GM21717 (cell line): ENCODE results near the gene CADPS.

ENCODE experiments used
- ATAC-seq: cut with Tn5 transposase; IDR thresholded peaks from one replicate; pipeline ENCODE4 v1.9.1; 2021; ENCODE audit warnings: mild to moderate bottlenecking, moderate library complexity; ENCODE audit not compliant: unreplicated experiment

Gene CADPS

DNA sequence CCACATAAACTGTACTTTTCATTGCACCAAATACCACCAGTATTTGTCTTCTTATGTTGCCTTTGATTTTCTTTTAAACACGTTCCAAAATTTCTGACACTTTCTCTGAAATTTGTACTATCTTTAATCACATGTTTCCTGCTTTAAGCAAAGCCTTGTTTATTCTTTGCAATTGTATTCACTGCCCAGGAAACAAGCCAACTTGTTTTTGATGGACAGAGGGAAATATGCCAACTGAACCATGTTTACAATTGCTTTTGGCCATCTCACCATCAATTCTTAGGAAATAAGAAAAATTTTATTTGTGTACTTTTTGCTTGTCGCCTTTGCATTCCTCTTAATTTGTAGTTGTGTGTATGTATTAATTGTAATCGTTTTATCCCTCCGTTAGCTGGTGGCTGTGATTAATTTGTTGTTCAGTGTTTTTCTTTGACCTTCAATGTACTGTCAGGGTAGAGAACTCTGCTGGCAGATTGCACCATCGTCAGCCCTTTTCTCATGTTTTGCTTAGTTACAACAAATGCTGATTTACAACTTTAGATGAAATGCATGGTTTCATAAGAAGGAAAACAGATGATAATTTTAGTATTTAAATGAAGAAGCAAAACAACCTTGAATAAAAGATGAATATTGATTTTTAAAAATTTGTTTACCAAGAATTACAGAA lies 482.5 kb downstream of the CADPS start:
- no peak for ATAC-seq

DNA sequence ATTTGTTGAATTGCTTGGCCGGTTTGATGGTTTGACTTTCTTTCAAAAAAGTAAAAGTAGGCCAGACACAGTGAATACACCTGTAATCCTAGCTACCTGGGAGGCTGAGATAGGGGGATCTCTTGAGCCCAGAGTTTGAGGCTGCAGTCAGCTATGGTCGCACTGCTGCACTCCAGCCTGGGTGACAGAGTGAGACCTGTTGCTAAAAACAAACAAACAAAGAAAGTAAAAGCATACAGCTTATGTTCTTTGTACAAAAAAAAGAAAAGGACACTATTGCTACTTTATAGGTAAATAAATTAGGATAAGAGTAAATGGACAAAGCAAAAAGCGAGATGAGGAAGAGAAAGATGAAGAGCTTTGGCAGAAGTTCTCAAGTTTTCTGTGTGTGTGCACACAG lies 488.0 kb downstream of the CADPS start:
- ATAC-seq: no peak

- no peak for ATAC-seq
Measured at GRCh38 chr3:62379321-62379798, 495.9 kb downstream of the CADPS start.

GRCh38 chr3:62378921-62379320 lies 496.3 kb downstream of the CADPS start:
- ATAC-seq: no peak

DNA sequence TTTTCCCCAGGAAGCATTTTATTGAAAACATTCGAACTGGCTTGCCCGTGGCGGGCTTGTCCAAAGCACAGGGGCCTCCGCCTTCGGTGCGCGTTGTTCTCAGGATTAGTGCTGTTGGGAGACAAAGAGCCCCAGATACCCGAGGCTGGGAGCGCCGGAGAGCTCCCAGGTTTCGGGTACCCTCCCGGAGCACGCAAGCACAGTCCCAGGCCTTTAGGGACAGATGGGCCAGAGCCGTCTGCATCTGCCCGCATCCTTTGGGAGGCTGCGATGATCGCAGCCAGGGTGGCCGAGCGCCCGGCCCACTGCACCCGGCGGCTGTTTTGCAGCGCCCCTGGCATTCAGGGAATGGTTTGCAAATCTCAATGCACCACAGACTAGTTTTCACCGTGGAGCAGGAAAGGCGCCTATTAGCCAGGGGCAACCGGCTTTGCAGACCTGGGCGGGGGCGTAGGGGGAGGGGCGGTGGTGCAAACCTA lies 496.9 kb downstream of the CADPS start:
- ATAC-seq: no peak

DNA sequence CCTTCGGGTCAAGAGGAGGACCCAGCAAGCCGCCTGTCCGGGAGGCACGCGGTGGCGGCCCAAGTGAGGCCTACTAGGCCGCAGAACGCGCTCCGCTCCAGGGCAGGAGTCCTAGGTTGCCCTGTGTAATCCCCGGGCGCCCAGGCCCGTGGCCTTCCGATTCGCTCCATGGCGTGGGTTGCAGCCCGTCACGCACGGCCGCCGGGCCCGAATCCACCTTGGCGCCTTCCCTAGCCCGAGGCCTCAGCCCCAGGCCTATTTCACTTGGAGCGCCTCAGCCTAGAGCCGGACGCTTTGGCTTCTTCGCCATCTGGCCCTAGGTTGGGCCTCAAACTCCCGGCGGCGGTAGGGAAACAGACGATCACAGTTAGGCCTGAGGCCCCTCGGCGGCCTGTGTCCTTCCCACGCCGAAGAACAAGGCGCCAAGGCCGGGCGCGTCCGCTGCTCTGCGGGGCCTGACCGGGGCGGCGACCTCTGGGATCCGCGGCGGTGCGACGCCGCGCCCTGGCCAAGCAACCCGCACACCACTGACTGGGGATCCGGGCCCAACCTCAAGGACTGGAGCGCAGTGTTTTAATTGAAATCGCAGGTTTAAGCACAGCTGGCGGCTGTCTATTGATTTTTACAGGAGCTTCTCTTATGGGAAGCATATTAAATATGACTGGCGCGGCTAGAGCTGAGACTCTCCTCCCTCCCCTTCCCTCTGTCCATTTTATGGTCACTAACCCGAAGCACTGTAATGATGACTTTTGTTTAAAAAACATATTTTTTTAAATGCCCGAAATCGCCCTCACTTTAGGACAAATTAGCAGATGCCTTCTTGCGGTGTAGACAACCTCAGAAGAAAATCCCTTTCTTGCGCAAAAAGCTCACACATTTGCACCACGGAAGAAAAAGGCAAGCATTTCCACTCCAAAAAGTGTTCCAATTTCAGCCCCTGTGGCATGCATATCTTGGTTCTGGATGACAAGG lies 498.0 kb downstream of the CADPS start:
- ATAC-seq: no peak

DNA sequence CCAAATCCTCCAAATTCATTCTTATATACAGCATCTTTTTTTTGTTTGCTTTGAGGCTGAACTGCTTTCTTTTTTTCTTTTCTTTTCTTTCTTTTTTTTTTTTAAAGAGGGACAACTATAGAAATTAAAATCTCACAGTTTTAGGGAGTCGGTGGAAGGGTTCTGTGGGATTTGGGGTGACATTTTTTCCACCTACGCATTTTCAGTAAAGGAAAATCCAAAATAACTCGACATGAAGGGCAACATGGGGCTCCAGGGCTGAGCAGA lies 498.8 kb downstream of the CADPS start:
- ATAC-seq: no peak

GRCh38 chr3:62375655-62376453 lies 499.4 kb downstream of the CADPS start:
- ATAC-seq: no peak

DNA sequence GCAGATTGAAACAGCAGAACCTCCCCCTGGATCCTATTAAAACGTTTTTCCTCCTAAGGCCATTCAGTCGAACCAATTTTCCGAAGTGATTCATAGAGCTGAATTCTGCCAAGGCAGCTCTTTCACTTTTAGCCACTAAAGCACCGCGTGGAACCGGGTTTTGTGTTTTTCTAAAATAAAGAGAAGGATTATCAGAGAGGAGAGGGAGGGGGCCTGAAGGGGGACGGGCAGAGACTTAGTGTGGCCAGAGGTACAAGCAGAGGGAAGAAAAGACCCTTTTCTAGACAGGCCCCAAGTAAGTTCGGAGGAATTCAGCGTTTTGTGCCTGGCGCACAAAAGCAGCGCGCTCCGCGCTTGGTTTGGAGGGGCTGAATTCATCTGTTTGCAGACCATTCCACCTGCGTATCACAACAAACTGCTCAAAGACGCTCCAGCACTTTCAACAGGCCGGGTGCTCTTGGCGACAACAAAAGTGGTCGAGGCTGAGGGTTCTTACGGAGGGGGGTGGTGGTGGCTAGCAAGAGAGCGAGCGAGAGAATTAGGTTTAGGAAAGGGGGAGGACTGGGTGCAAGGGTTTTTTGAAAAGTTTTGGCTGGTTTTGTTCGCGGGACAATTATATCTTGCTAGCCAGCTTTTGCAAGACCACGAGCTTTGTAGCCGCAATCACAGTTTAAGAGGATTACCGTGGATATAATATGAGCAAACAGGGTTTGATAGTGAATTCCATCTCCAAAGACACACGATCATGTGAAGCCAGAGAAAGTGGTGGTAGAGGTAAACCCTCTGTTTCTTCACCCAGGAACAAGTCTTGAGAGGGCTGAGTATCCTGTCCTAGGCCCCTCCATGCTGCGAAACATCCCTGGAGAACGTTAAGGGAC lies 500.6 kb downstream of the CADPS start:
- no peak for ATAC-seq

DNA sequence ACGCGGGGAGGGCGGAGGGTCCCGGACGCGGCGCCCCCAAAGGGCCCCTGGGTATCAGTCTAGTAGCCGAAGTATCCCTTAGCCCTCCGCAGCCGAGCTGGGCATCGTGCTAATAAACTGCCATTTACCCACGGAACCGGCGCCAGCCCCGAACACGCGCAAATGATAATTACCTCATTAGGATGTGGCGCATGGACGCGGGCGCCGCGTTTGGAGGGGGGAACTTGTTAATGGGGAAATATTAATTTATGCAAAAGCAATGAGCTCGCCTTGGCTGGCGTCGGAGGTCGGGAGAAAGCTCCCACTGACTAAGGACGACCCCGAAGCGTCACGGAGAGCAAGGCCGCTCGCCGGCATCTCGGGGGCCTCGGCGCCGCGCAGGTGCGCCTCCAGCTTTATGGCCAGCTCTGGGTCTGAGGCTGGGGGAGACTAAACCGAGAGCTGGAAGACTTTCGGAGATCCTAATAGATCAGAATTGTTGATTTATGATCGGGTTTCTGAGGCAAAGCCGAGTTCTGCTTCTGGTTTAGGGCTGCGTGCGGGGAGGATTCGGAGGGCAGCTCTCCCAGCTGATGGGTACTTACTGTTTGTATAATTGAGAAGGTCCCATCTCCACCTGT lies 501.4 kb downstream of the CADPS start:
- ATAC-seq: no peak

GRCh38 chr3:62373215-62373614 lies 502.0 kb downstream of the CADPS start, which contains the start of gene FEZF2:
Gene FEZF2, minus strand, starts transcription at chr3:62373550. Its CDS starts 682 bp downstream, at chr3:62372868.
- ATAC-seq: no peak

DNA sequence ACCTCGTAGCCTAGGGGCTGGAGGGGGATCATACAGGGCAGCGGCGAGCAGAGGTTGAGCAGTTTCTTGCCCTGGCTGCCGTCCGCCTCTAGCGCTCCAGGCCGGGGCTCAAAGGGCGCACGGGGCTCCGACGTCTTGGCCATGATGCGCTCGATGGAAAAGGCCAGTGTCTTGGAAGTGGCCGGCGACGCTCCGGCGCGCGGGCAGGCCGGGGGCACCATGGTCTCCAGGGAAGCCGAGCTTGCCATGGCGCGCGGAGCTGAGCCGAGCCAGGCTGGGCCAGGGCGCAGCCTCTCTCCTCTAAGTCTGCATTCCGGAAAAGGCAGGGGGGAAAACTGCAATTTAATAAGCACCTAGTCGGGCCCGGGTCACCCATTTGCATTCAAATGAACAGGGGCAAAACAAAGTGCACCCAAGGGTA lies 502.6 kb downstream of the CADPS start:
- no peak for ATAC-seq

DNA sequence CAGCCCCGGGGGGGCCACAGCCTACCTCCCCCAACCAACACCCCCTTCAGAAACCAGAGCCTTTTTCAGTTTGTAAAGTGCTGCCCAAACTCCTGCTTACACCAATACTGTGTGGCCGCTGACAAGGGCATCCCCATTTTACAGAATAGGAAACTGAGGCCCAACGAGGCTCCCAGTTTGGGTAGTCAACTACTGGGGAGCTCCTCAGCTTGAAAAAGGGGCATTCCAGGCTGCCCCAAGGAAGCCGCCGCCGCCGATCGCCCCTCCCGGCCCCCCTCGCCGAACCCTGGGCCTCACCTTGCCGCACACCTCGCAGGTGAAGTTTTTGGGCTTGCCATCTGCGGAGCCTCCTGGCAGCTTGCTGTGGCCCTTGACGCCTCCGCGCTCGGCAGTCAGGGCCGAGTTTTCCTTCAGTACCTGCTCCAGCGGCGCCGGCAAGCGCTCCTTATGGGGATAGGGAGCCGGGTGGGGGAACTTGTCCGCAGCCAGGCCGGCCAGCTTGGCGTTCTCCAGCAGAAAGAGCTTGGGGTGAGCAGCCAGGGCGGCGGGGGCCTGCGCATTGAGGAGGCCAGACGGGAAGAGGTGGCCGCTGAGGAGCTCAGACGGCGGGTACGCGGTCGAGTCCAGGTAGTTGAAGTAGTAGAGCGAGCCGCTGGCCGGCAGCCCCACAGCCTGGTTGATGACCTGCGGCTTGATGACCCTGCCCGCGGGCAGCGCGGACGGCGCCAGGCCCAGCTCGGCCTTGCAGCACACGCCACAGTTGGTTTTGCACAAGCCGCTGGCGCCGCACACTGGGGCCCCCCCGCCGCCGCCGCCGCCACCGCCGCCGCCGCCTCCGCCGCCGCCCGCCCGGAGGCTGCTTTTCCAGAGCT lies 503.3 kb downstream of the CADPS start:
- ATAC-seq: no peak

DNA sequence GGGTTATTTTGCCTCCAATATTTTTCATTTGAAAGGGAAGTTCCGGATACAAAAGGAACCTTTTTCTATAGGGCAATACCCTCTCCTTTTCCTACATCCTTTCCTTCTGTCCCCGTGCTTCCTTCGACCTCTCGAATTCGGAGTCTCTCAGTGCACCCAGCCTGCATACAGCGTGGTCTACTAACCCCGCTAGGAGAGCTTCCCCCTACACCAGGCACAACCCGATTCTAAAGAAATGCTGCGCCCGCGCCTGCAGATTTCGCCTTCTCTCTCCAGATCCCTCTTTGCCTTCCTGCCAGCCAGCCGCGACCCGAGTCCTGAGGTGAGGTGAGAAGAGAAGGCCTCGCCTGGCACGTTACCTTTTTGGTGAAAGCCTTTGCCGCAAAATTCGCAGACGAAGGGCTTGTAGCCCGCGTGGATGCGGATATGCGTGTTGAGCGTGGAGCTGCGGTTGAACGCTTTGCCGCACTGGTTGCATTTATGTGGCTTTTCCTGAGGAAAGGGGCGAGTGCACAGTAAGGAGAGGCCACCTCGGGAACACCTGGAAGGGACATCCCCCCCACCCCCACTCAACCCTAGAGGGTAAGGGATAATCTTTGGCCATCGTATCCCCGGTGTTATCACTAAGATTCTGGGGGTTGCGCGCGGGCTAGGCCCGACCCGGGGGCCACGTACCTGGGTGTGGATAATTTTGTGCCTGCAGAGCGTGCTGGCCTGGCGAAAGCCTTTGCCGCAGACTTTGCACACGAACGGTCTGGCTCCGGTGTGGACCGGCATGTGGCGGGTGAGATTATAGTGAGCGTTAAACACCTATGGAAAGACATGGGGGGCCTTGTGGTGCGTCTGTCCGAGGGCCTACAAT lies 504.1 kb downstream of the CADPS start:
- ATAC-seq: no peak

GRCh38 chr3:62370112-62370857 lies 504.9 kb downstream of the CADPS start:
- ATAC-seq: no peak

GRCh38 chr3:62369476-62369743 lies 505.8 kb downstream of the CADPS start:
- no peak for ATAC-seq

DNA sequence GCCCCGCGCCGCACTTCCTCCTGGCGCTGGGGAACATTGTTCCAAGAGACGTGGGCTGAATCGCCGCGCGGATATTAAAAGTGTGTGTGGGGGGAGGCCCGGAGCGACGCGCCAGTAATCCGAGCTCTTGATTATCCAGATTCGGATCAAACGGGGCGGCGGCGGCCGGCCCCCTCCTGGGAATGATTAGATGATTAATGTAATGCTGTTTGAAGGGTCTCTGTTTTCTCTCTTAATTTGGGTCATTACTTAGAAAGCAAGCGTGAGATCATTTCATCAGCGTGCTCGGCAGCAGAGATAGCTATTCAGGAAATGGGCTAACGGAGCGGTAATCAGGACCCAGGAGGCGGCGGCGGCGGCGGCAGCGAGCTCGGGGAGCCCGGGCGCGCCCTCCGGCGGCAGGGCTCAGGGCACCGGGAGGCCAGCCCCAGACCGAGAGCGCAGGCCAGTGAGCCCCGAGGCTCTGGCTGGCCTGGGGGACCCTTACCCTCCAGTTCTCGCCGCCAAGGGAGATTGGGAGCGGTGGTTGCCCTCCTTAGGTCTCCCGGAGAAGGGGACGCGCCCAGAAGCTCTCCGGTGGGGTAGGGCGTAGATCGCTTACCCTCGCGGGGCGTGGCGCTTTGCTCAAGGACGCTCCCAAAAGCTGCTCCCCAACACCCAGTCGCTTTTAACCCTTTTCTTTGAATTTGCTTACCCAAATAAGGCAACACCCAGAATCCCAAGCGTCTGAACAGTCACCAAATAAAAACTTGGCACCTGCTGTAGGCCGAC lies 506.3 kb downstream of the CADPS start:
- no peak for ATAC-seq
